ENCODE measurements around the gene KIF6.

DNA sequence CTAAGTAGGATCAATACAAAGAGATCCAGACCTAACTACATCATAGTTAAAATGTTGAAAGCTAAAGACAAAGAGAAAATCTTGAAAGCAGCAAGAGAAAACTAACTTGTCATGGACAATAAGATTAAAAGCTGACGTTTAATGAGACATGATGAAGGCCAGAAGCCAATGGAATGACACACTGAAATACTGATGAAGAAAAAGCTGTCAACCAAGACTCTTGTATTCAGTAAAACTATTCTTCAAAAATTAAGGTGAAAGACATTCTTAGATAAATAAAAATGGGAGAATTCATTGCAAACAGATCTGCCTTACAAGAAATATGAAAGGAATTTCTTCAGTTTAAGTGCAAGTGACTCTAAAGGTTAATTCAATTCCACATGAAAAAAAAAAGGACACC is 256.8 kb downstream of the KIF6 start:
- TF ChIP-seq POLR2A (IDR thresholded peaks at IDR 0.05; ENCODE audit: low read depth) = no peak
- TF ChIP-seq, protein P1, sequence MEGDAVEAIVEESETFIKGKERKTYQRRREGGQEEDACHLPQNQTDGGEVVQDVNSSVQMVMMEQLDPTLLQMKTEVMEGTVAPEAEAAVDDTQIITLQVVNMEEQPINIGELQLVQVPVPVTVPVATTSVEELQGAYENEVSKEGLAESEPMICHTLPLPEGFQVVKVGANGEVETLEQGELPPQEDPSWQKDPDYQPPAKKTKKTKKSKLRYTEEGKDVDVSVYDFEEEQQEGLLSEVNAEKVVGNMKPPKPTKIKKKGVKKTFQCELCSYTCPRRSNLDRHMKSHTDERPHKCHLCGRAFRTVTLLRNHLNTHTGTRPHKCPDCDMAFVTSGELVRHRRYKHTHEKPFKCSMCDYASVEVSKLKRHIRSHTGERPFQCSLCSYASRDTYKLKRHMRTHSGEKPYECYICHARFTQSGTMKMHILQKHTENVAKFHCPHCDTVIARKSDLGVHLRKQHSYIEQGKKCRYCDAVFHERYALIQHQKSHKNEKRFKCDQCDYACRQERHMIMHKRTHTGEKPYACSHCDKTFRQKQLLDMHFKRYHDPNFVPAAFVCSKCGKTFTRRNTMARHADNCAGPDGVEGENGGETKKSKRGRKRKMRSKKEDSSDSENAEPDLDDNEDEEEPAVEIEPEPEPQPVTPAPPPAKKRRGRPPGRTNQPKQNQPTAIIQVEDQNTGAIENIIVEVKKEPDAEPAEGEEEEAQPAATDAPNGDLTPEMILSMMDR (IDR thresholded peaks at IDR 0.05) = no peak

All from esophagus muscularis mucosa (tissue), 3 donors.